Epithelial cell of proximal tubule (primary cell): ENCODE data around the gene ADCY9. TPM values are rescaled to one million over a fixed set of nuclear protein-coding genes. Genes with fewer than 3 reads are reported as not detected.
"Not testable (repeated sequence)": the region's sequence is repeated elsewhere in the genome, so short reads cannot be mapped to it uniquely, and the experiment has no call there.

Experiments
- DNase-seq: peaks from one replicate; pipeline ENCODE4 v3.0.0-alpha.2; 2011; ENCODE audit warnings: low read depth
- H3K4me3 ChIP-seq: 2 replicates; pipeline ENCODE4 v1.5.1; 2011; ENCODE audit warnings: low read depth, mild to moderate bottlenecking, low read length
- CTCF ChIP-seq: conservative IDR thresholded peaks from 2 replicates; pipeline ENCODE4 v1.5.1; 2012; ENCODE audit warnings: low read depth, mild to moderate bottlenecking, low read length
- total RNA-seq: library from RNA; depleted of rRNA; stranded (reverse); fragments of >200 nt; gene quantifications from 2 replicates; pipeline ENCODE4 v1.2.3, GENCODE V29; 2015

Gene ADCY9
- total RNA-seq, 1 donor from 2014 or later = 6.8 TPM

DNA sequence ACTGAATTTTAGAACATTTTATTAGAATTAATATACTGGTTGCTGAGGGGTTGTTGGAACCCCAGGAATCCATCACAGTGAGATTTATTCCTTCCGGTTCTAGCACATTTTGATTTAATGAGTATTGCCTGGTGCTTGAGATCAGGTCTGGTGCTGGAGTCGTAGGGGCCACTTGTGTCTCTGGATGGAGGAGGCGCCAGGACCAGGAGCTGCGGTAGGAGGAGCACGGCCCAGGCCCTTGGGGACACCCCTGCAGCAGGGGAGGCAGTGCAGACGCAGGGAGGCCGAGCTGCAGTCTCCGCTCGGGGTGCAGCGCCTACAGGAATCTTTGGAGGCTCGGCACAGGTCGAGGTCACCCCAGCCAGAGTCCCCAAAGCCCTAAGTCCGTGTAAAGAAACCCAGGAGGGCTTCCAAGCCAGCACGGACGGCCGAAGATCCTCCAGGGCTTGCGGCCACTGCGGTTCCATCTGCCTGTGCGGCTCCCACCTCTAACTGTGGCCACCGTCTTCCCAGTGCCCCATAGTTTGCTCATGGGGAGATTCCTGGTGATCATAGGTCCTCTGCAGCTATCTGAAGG lies 169.6 kb downstream of the ADCY9 start:
- TF ChIP-seq CTCF = no peak
- no peak overlapping the region for H3K4me3 ChIP-seq
- no peak for DNase-seq

GRCh38 chr16:3945751-3946603 lies 170.3 kb downstream of the ADCY9 start:
- H3K4me3 ChIP-seq = no peak overlapping the region
- DNase-seq = peak; percentile 86
- TF ChIP-seq CTCF = no peak

- not testable (repeated sequence) for H3K4me3 ChIP-seq, DNase-seq
Observed at GRCh38 chr16:3944457-3944856, 171.8 kb downstream of the ADCY9 start.

DNA sequence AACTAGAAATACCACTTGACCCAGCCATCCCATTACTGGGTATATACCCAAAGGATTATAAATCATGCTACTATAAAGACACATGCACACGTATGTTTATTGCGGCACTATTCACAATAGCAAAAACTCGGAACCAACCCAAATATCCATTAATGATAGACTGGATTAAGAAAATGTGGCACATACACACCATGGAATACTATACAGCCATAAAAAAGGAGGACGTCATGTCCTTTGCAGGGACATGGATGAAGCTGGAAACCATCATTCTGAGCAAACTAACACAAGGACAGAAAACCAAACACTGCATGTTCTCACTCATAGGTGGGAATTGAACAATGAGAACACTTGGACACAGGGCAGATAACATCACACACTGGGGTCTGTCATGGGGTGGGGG lies 174.1 kb downstream of the ADCY9 start:
- H3K4me3 ChIP-seq, DNase-seq: not testable (repeated sequence)

- no peak for DNase-seq
- H3K4me3 ChIP-seq = peak overlapping the region; percentile 53
- TF ChIP-seq CTCF = peak; percentile 86
Observed at GRCh38 chr16:3938843-3939624, 177.2 kb downstream of the ADCY9 start.

DNA sequence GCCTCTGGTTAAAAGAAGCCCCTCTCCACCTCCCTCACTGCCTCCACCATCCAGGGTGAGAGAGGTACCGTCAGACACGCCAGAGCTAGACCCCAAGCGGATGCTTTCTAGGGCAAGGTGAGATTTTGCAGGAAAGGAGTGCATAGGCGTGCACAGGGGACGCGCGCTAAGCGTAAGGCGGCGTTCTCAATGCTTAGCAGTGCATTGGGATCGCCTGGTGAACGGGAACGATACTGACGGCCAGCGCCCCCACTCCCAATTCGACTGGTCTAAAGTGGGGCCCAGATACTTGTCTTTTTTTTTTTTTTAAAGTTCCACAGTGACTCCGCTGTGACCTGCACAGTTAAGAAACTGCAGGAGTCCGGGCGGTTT lies 177.8 kb downstream of the ADCY9 start:
- DNase-seq = no peak
- TF ChIP-seq CTCF = no peak
- peak overlapping the region; percentile 53 for H3K4me3 ChIP-seq

GRCh38 chr16:3937066-3937875 lies 179.0 kb downstream of the ADCY9 start:
- no peak for DNase-seq
- no peak for TF ChIP-seq CTCF
- no peak overlapping the region for H3K4me3 ChIP-seq
